Adrenal gland (tissue), 12 donors: ENCODE measurements around the gene ZNF76. TPM values are rescaled to one million over a fixed set of nuclear protein-coding genes. Genes with fewer than 3 reads are reported as not detected.

Experiments
- DNase-seq, 7 donors: peaks; one replicate each; pipeline ENCODE4 v3.0.0-alpha.2; 2019 to 2020
- H3K27ac ChIP-seq, 5 donors: fragments of 200-600 bp; sonication (generic) in 4 of 5; 1 replicate in 3 of 5; 2 replicates in 2 of 5; pipeline versions ENCODE4 v1.5.1 to v1.8.0; 2016 to 2020; ENCODE audit warnings: mild to moderate bottlenecking in 1 of 5
- H3K27me3 ChIP-seq: fragments of 200-600 bp; 2 replicates; pipeline ENCODE4 v1.8.0; 2021
- H3K36me3 ChIP-seq, 2 donors: fragments of 200-600 bp; replicated peaks in 1 of 2; 1 replicate in 1 of 2; 2 replicates in 1 of 2; pipeline versions ENCODE4 v1.5.1 to v1.8.0; 2018 to 2022
- H3K4me1 ChIP-seq, 2 donors: fragments of 200-600 bp; replicated peaks in 1 of 2; 1 replicate in 1 of 2; 2 replicates in 1 of 2; pipeline versions ENCODE4 v1.5.1 to v1.8.0; 2018 to 2021
- H3K4me3 ChIP-seq, 4 donors: fragments of 200-600 bp; sonication (generic) in 3 of 4; one replicate each; pipeline ENCODE4 v1.5.1; 2016 to 2018
- H3K9me3 ChIP-seq, 3 donors: fragments of 200-600 bp; sonication (generic) in 1 of 3; replicated peaks in 1 of 3; 1 replicate in 2 of 3; 2 replicates in 1 of 3; pipeline versions ENCODE4 v1.5.1 to v1.8.0; 2016 to 2021
- POLR2A ChIP-seq, 2 donors: fragments of 450-650 bp; IDR thresholded peaks; one replicate each; pipeline ENCODE4 v1.6.1; 2017; ENCODE audit warnings: antibody characterized with exemption in 2 of 2, mild to moderate bottlenecking in 2 of 2, moderate library complexity in 1 of 2
- WGBS, 4 donors: extraction: QIAGEN DNeasy Blood & Tissue Kit in 2 of 4; methylation state at CpG; one replicate each; pipeline versions ENCODE4 v1.1.5 to v1.1.7; 2013 to 2017; 5-methylcytosine and 5-hydroxymethylcytosine counted together
- intact Hi-C, 2 donors: fragments of 100-400 bp; cut with DNase I; formaldehyde crosslinking; loops; one replicate each; pipeline versions ENCODE4 v1.14.1 to v1.15.0; 2022 to 2023
- polyA plus RNA-seq, 3 donors: library from polyadenylated mRNA; stranded (reverse); fragments of 200-250 nt in 2 of 3; fragments of 350-450 nt in 1 of 3; fragmentation: Illumina TruSeq in 1 of 3; extraction: RNeasy Lipid Tissue Mini Kit (QIAGEN cat#74804) in 1 of 3; gene quantifications; one replicate each; pipeline ENCODE4 v1.2.3, GENCODE V29; 2013 to 2014
- total RNA-seq, 9 donors: library from RNA; depleted of rRNA in 4 of 9; stranded (reverse); fragments of >200 nt in 4 of 9; fragments of 120-200 nt in 1 of 9; fragmentation: NEBNext Ultra II Directional in 1 of 9; extraction: Animal tissue kit (Norgen Biotek cat#: 25700) in 1 of 9; gene quantifications; one replicate each; pipeline versions ENCODE4 v1.1.0 to v1.2.4, GENCODE V29; 2013 to 2023
- TF ChIP-seq, protein P1 (sequence below), 6 experiments: fragments of 450-650 bp in 4 of 6; fragments of 200-600 bp in 2 of 6; sonication (generic) in 1 of 6; IDR thresholded peaks; 1 replicate in 5 of 6; 2 replicates in 1 of 6; pipeline versions ENCODE4 v1.5.1 to v1.8.0; 2016 to 2021; ENCODE audit warnings: antibody characterized with exemption in 6 of 6, mild to moderate bottlenecking in 2 of 6, moderate library complexity in 1 of 6
- donor health status: healthy with polysubstance abuse.
- donor health status: Bipolar disorder and iron deficiency.
- donor health status: DM: yes; HTN: yes; CAD: no.
- donor health status: DM: no; HTN: no; CAD: no.
- donor health status: DM: no; HTN: no; CAD: no.
- donor health status: DM: yes; HTN: yes; CAD: no.

Gene ZNF76
- total and polyA plus RNA-seq, 12 donors: 25.3 to 185 (median 45.2) TPM

DNA sequence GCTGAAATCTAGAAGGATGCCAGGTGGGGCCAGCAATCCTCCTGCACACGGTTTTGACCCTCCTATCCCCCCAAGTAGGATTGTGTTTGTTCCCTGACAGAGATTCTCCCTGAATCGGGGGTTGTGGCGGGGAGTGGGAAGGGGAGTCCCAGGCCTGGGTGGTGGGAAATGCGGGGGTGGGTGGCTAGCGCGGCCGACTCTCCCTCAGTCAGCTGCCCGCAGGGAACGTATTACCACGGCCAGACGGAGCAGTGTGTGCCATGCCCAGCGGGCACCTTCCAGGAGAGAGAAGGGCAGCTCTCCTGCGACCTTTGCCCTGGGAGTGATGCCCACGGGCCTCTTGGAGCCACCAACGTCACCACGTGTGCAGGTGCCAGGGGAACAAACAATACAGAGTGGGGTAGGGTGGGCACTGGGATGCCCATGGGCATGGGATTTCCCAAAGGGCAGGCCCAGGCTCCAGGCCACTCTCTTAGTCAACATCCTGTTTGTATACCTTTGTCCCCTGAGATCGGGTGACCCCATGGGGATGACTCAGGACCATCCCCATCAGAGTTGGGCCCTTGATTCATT is 16.1 kb upstream of the ZNF76 start:
- no peak for DNase-seq
- Histone ChIP-seq H3K27ac (no peak overlapping the region), H3K4me1 (no peaks in the 10 kb centered on the region), H3K9me3 (no peaks in the 10 kb centered on the region), H3K27me3 (no peaks in the 10 kb centered on the region), H3K36me3 (peaks cover 0 to 24% of the 10 kb centered on the region in 2 donors), H3K4me3 (no peak overlapping the region)
- TF ChIP-seq, protein P1, sequence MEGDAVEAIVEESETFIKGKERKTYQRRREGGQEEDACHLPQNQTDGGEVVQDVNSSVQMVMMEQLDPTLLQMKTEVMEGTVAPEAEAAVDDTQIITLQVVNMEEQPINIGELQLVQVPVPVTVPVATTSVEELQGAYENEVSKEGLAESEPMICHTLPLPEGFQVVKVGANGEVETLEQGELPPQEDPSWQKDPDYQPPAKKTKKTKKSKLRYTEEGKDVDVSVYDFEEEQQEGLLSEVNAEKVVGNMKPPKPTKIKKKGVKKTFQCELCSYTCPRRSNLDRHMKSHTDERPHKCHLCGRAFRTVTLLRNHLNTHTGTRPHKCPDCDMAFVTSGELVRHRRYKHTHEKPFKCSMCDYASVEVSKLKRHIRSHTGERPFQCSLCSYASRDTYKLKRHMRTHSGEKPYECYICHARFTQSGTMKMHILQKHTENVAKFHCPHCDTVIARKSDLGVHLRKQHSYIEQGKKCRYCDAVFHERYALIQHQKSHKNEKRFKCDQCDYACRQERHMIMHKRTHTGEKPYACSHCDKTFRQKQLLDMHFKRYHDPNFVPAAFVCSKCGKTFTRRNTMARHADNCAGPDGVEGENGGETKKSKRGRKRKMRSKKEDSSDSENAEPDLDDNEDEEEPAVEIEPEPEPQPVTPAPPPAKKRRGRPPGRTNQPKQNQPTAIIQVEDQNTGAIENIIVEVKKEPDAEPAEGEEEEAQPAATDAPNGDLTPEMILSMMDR (IDR thresholded peaks at IDR 0.05): no peak
- no peak for TF ChIP-seq POLR2A (IDR thresholded peaks at IDR 0.05)
- 75 to 90% (median 87%) methylated on average over 4 to 17 of the region's 17 CpGs for WGBS, 4 donors
- intact Hi-C loops: loop anchor here (5.0 kb wide), 1 partner anchor 96 kb away; no protein-coding TSS in a partner anchor

DNA sequence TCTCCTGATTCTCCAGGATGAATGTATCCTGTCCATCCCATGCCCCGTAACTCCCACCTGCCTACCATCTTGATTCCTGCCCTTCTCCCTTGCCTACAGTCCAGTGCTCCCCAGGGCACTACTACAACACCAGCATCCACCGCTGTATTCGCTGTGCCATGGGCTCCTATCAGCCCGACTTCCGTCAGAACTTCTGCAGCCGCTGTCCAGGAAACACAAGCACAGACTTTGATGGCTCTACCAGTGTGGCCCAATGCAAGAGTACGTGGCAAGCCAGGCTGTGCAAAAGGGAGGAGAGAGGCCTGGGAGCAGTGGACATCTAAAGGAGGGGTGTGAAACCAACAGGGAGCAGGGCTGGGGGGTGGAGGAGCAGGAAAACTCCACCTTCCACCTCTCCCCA is 15.0 kb upstream of the ZNF76 start:
- intact Hi-C loops: loop anchor here (5.0 kb wide), 1 partner anchor 97 kb away; no protein-coding TSS in a partner anchor
- H3K9me3 ChIP-seq: no peaks in the 10 kb centered on the region
- H3K4me3 ChIP-seq: no peak overlapping the region
- 93 to 96% (median 95%) methylated on average over 7 of the region's 7 CpGs for WGBS, 4 donors
- no peak for DNase-seq
- H3K36me3 ChIP-seq: peaks cover 0 to 24% of the 10 kb centered on the region in 2 donors
- H3K27ac ChIP-seq: no peak overlapping the region
- no peaks in the 10 kb centered on the region for H3K27me3 ChIP-seq
- no peaks in the 10 kb centered on the region for H3K4me1 ChIP-seq
- TF ChIP-seq, protein P1 (IDR thresholded peaks at IDR 0.05): no peak
- no peak for TF ChIP-seq POLR2A (IDR thresholded peaks at IDR 0.05)

DNA sequence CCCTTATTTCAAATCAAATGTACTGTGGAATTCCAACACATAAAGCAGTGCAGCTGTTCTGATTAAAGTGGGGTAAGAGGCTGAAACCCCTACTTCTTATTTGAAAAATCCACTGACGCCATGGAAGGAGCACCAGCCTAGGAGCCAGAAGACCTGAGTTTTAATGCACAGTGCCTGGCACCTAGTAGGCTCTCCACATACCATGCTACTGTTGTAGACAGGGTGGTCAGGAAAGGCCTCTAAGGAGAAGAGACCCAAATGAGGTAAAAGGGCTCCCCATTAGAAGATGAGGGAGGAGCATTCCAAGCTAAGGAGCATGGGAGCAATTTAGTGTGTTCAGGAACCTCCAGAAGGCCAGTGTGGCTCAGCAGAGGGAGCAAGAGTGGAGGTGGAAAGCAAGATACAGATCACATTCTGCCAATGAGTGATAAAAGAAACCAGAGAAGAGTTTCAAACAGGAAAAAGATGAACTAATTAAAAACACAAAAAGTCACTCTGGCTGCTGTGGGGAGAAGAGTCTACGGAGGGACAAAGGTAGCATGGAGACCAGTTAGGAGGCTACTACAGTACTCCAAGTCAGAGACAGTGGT is 11.8 kb upstream of the ZNF76 start:
- Histone ChIP-seq H3K36me3 (peaks cover 0 to 24% of the 10 kb centered on the region in 2 donors), H3K4me3 (no peak overlapping the region), H3K9me3 (no peaks in the 10 kb centered on the region), H3K4me1 (peaks cover 0 to under 1% of the 10 kb centered on the region in 2 donors), H3K27ac (no peak overlapping the region), H3K27me3 (no peaks in the 10 kb centered on the region)
- no peak for DNase-seq
- intact Hi-C loops: no loop called here
- WGBS, 4 donors: 85 to 99% (median 93%) methylated on average over 2 of the region's 2 CpGs
- TF ChIP-seq POLR2A (IDR thresholded peaks at IDR 0.05): no peak
- TF ChIP-seq, protein P1 (IDR thresholded peaks at IDR 0.05): no peak

DNA sequence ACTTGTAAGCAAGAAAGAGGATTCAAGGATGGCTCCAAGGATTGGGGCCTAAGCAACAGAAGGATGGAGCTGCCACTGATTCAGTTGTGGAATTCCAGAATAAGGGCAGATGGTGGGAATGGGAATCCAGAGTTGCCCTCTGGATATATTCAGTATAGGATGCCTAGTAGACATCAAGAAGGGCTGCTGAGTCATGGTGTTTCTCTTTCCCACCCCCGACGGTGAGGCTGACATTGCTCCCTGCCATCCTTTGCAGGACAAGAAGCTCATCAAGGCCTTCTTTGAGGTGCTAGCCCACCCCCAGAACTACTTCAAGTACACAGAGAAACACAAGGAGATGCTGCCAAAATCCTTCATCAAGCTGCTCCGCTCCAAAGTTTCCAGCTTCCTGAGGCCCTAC is 11.2 kb upstream of the ZNF76 start:
- TF ChIP-seq POLR2A (IDR thresholded peaks at IDR 0.05): no peak
- TF ChIP-seq, protein P1 (IDR thresholded peaks at IDR 0.05): no peak
- Histone ChIP-seq H3K27me3 (no peaks in the 10 kb centered on the region), H3K4me3 (no peak overlapping the region), H3K4me1 (peaks cover 0 to 7% of the 10 kb centered on the region in 2 donors), H3K27ac (no peak overlapping the region), H3K36me3 (peaks cover 0 to 23% of the 10 kb centered on the region in 2 donors), H3K9me3 (no peaks in the 10 kb centered on the region)
- DNase-seq: no peak
- intact Hi-C loops: no loop called here
- WGBS, 4 donors: 52 to 73% (median 61%) methylated on average over 3 of the region's 3 CpGs
